ENCODE measurements around the gene ASXL1. TPM values are rescaled to one million over a fixed set of nuclear protein-coding genes. Genes with fewer than 3 reads are reported as not detected.

Gene ASXL1
- total and polyA plus RNA-seq, 2 experiments from 2014 or later = 10.4 to 29.0 TPM

GRCh38 chr20:32327087-32327681 lies 30.9 kb upstream of the ASXL1 start:
- ATAC-seq = no peak

More at GRCh38 chr20:32327087-32327681, 30.9 kb upstream of the ASXL1 start:
- Histone ChIP-seq H2AFZ (no peak overlapping the region), H3K36me3 (ENCODE audit: insufficient read depth) (peaks cover 21% of the 10 kb centered on the region), H3K27ac (ENCODE audit: low read depth) (no peak overlapping the region), H3K4me1 (ENCODE audit: insufficient read depth) (no peaks in the 10 kb centered on the region), H4K20me1 (replicated peaks; ENCODE audit: insufficient read depth) (peaks cover 15% of the 10 kb centered on the region), H3K4me3 (no peak overlapping the region), H3K27me3 (ENCODE audit: insufficient read depth) (no peaks in the 10 kb centered on the region), H3F3A (replicated peaks; ENCODE audit: low read depth) (0 out of 2 replicates have a peak, but pooled peaks cover 5% of the 10 kb centered on the region), H3K9me2 (ENCODE audit: insufficient read depth) (no peaks in the 10 kb centered on the region), H3K79me2 (replicated peaks; ENCODE audit: insufficient read depth) (no peaks in the 10 kb centered on the region), H3K4me2 (no peak overlapping the region)
- Mint-ChIP-seq H3K4me1 (no peaks in the 10 kb centered on the region), H3K36me3 (ENCODE audit: low read depth) (peaks cover 4% of the 10 kb centered on the region; the same call in 1 of the 3 replicates), H3K27me3 (ENCODE audit: insufficient read depth, low read depth, poor library complexity) (no peaks in the 10 kb centered on the region), H3K9me3 (no peaks in the 10 kb centered on the region; the same call in 2 of the 3 replicates), H3K4me3 (no peak overlapping the region), H3K27ac (no peak overlapping the region)
- no peak for DNase-seq (ENCODE audit: low spot score)
- no peak for TF ChIP-seq STAT1 (IDR thresholded peaks at IDR 0.05; ENCODE audit: unreplicated experiment)
- no peak for TF ChIP-seq EZH2 (IDR thresholded peaks at IDR 0.05; ENCODE audit: low read depth, unreplicated experiment)
- no peak for TF ChIP-seq ETS1 (IDR thresholded peaks at IDR 0.05)
- TF ChIP-seq ZNF331 (CRISPR knock-in tag; IDR thresholded peaks at IDR 0.05; ENCODE audit: low read depth) = no peak
- no peak for TF ChIP-seq EZH2phosphoT487 (IDR thresholded peaks at IDR 0.05; ENCODE audit: unreplicated experiment)
- TF ChIP-seq ZNF114 (CRISPR knock-in tag; IDR thresholded peaks at IDR 0.05) = no peak
- no peak for TF ChIP-seq REST (IDR thresholded peaks at IDR 0.05; ENCODE audit: unreplicated experiment)
- TF ChIP-seq POLR2AphosphoS5 (IDR thresholded peaks at IDR 0.05; ENCODE audit: low read depth) = no peak
- TF ChIP-seq CREB1 (CRISPR knock-in tag; IDR thresholded peaks at IDR 0.05; ENCODE audit: low read depth) = no peak
- no peak for TF ChIP-seq ZNF462 (CRISPR knock-in tag; IDR thresholded peaks at IDR 0.05)
- no peak for TF ChIP-seq CTCF (conservative IDR thresholded peaks at IDR 0.05; ENCODE audit: low read depth in 2 of 2)
- no peak for TF ChIP-seq NANOG (IDR thresholded peaks at IDR 0.05; ENCODE audit: borderline replicate concordance)
- TF ChIP-seq JUNB (IDR thresholded peaks at IDR 0.05; ENCODE audit: unreplicated experiment) = no peak

Data from GM23338 (cell line).